Aorta (tissue), 5 donors: ENCODE measurements around the gene OBSCN. TPM values are rescaled to one million over a fixed set of nuclear protein-coding genes. Genes with fewer than 3 reads are reported as not detected.
A peak's percentile ranks its signal among the peaks of the same experiment; 100 is the strongest.
"Not testable (repeated sequence)": the region's sequence is repeated elsewhere in the genome, so short reads cannot be mapped to it uniquely, and the experiment has no call there.

Experiments
- ATAC-seq: fragments of 200-7000 bp; cut with Tn5 transposase; one replicate; pipeline ENCODE4 v1.9.1; 2022; ENCODE audit warnings: moderate library complexity; ENCODE audit not compliant: low FRiP score
- DNase-seq, 2 donors: peaks; one replicate each; pipeline ENCODE4 v3.0.0-alpha.2; 2020
- H3K27ac ChIP-seq, 2 donors: one replicate each; pipeline ENCODE4 v1.5.1; 2013; ENCODE audit warnings: low read length in 2 of 2, mild to moderate bottlenecking in 2 of 2, moderate library complexity in 2 of 2, control low read depth in 1 of 2, inconsistent platforms in 1 of 2, low read depth in 1 of 2
- H3K27me3 ChIP-seq, 2 donors: one replicate each; pipeline ENCODE4 v1.6.1; 2013; ENCODE audit warnings: control low read depth in 1 of 2, low read length in 1 of 2, mild to moderate bottlenecking in 1 of 2, moderate library complexity in 1 of 2; ENCODE audit not compliant: insufficient read depth in 2 of 2, control insufficient read depth in 1 of 2
- H3K36me3 ChIP-seq, 2 donors: one replicate each; pipeline ENCODE4 v1.6.1; 2013; ENCODE audit warnings: control low read depth in 1 of 2, low read length in 1 of 2, mild to moderate bottlenecking in 1 of 2; ENCODE audit not compliant: insufficient read depth in 2 of 2, control insufficient read depth in 1 of 2
- H3K4me1 ChIP-seq, 2 donors: one replicate each; pipeline ENCODE4 v1.6.1; 2013; ENCODE audit warnings: low read length in 2 of 2, control low read depth in 1 of 2, mild to moderate bottlenecking in 1 of 2, moderate library complexity in 1 of 2; ENCODE audit not compliant: insufficient read depth in 2 of 2, control insufficient read depth in 1 of 2
- H3K4me3 ChIP-seq, 2 donors: one replicate each; pipeline ENCODE4 v1.5.1; 2013; ENCODE audit warnings: low read length in 2 of 2, control low read depth in 1 of 2, mild to moderate bottlenecking in 1 of 2
- H3K9me3 ChIP-seq: one replicate; pipeline ENCODE4 v1.6.1; 2013; ENCODE audit warnings: mild to moderate bottlenecking, low read length; ENCODE audit not compliant: control insufficient read depth
- WGBS, 2 donors: extraction: QIAGEN DNeasy Blood & Tissue Kit; methylation state at CpG; one replicate each; pipeline ENCODE4 v1.1.7; 2013; 5-methylcytosine and 5-hydroxymethylcytosine counted together
- intact Hi-C, 2 donors: fragments of 100-400 bp; cut with DNase I; formaldehyde crosslinking; loops; one replicate each; pipeline versions ENCODE4 v1.14.2 to v1.15.0; 2022
- polyA plus RNA-seq, 2 donors: library from polyadenylated mRNA; stranded (reverse); fragments of 200-250 nt; gene quantifications; one replicate each; pipeline ENCODE4 v1.2.3, GENCODE V29; 2013
- total RNA-seq, 2 donors: library from RNA; stranded (reverse); fragmentation: NEBNext Ultra II Directional; extraction: Animal tissue kit (Norgen Biotek cat#: 25700); gene quantifications; one replicate each; pipeline ENCODE4 v1.2.1, GENCODE V29; 2021
- donor health status: healthy with polysubstance abuse.
- donor health status: Bipolar disorder and iron deficiency.
- donor health status: DM: no; HTN: no; CAD: no.
- donor health status: DM: no; HTN: no; CAD: no.
- donor health status: DM: yes; HTN: yes; CAD: no.

The OBSCN gene
- total and polyA plus RNA-seq, 4 donors, result 2.0 to 19.3 (median 6.4) TPM

- ATAC-seq, result no peak
- Histone ChIP-seq H3K4me1 (no peaks in the 10 kb centered on the region), H3K27ac (no peak overlapping the region), H3K27me3 (no peaks in the 10 kb centered on the region), H3K4me3 (no peak overlapping the region), H3K9me3 (no peaks in the 10 kb centered on the region), H3K36me3 (no peaks in the 10 kb centered on the region)
- intact Hi-C loops, result no loop called here
- 93% methylated on average over 7 of the region's 7 CpGs for WGBS, 2 donors
- peak in 1 of 2 donors; percentile 33 for DNase-seq
These were observed 26.7 kb upstream of the OBSCN start for GRCh38 chr1:228180959-228181644.

- H3K36me3 ChIP-seq, result no peaks in the 10 kb centered on the region
- intact Hi-C loops, result no loop called here
- no peaks in the 10 kb centered on the region for H3K4me1 ChIP-seq
- DNase-seq (peak in 1 of 2 donors; percentile 28), ATAC-seq (no peak)
- no peak overlapping the region for H3K27ac ChIP-seq
- no peak overlapping the region for H3K4me3 ChIP-seq
- no peaks in the 10 kb centered on the region for H3K27me3 ChIP-seq
- H3K9me3 ChIP-seq, result no peaks in the 10 kb centered on the region
- WGBS, 2 donors, result 57 to 61% methylated on average over 9 of the region's 9 CpGs
These were observed 26.2 kb upstream of the OBSCN start for GRCh38 chr1:228181645-228182034.

GRCh38 chr1:228182296-228183030 is 25.4 kb upstream of the OBSCN start:
- H3K27ac ChIP-seq, result no peak overlapping the region
- ATAC-seq (no peak), DNase-seq (peak in 1 of 2 donors; percentile 60)
- intact Hi-C loops, result no loop called here
- no peaks in the 10 kb centered on the region for H3K4me1 ChIP-seq
- no peaks in the 10 kb centered on the region for H3K36me3 ChIP-seq
- no peak overlapping the region for H3K4me3 ChIP-seq
- H3K9me3 ChIP-seq, result no peaks in the 10 kb centered on the region
- 94 to 95% methylated on average over 27 to 32 of the region's 32 CpGs for WGBS, 2 donors
- H3K27me3 ChIP-seq, result no peaks in the 10 kb centered on the region

GRCh38 chr1:228184152-228184551 is 23.7 kb upstream of the OBSCN start:
- no peaks in the 10 kb centered on the region for H3K9me3 ChIP-seq
- ATAC-seq, result no peak

GRCh38 chr1:228185641-228185965 is 22.2 kb upstream of the OBSCN start:
- intact Hi-C loops, result no loop called here
- WGBS, 2 donors, result 86% methylated on average over 11 of the region's 11 CpGs
- peak in 1 of 2 donors; percentile 49 for DNase-seq
- no peak overlapping the region for H3K27ac ChIP-seq
- no peaks in the 10 kb centered on the region for H3K27me3 ChIP-seq
- H3K4me3 ChIP-seq, result no peak overlapping the region
- no peak for ATAC-seq
- H3K9me3 ChIP-seq, result no peaks in the 10 kb centered on the region
- no peaks in the 10 kb centered on the region for H3K4me1 ChIP-seq
- H3K36me3 ChIP-seq, result no peaks in the 10 kb centered on the region

More at GRCh38 chr1:228184152-228184551, 23.7 kb upstream of the OBSCN start:
- Histone ChIP-seq H3K36me3 (no peaks in the 10 kb centered on the region), H3K4me1 (no peaks in the 10 kb centered on the region), H3K4me3 (no peak overlapping the region), H3K27ac (no peak overlapping the region), H3K27me3 (no peaks in the 10 kb centered on the region)
- intact Hi-C loops, result no loop called here
- DNase-seq, result peak in 1 of 2 donors; percentile 35
- 69 to 79% methylated on average over 7 of the region's 7 CpGs for WGBS, 2 donors

GRCh38 chr1:228188249-228188648 is 19.6 kb upstream of the OBSCN start:
- H3K36me3 ChIP-seq, H3K9me3 ChIP-seq, intact Hi-C loops, H3K4me1 ChIP-seq, ATAC-seq, H3K27me3 ChIP-seq, H3K27ac ChIP-seq, DNase-seq, H3K4me3 ChIP-seq: not testable (repeated sequence)
- WGBS, 2 donors, result 82 to 84% methylated on average over 2 of the region's 2 CpGs

- WGBS, 2 donors, result 82 to 89% methylated on average over 14 of the region's 14 CpGs
- DNase-seq, result peak in 1 of 2 donors; percentile 47
- Histone ChIP-seq H3K27ac (no peak overlapping the region), H3K27me3 (no peaks in the 10 kb centered on the region), H3K36me3 (no peaks in the 10 kb centered on the region), H3K9me3 (no peaks in the 10 kb centered on the region), H3K4me3 (no peak overlapping the region), H3K4me1 (no peaks in the 10 kb centered on the region)
- ATAC-seq, result no peak
- intact Hi-C loops, result no loop called here
These were observed 17.7 kb upstream of the OBSCN start for GRCh38 chr1:228190182-228190581.

GRCh38 chr1:228190778-228191177 is 17.1 kb upstream of the OBSCN start:
- peak in 1 of 2 donors; percentile 20 for DNase-seq
- no peak for ATAC-seq
- 90 to 95% methylated on average over 5 of the region's 5 CpGs for WGBS, 2 donors

GRCh38 chr1:228194436-228194835 is 13.4 kb upstream of the OBSCN start:
- ATAC-seq (no peak), DNase-seq (peak in 1 of 2 donors; percentile 34)
- H3K4me1 ChIP-seq, result no peaks in the 10 kb centered on the region
- no peak overlapping the region for H3K4me3 ChIP-seq
- peaks cover 2% of the 10 kb centered on the region for H3K9me3 ChIP-seq
- no peak overlapping the region for H3K27ac ChIP-seq
- H3K36me3 ChIP-seq, result no peaks in the 10 kb centered on the region
- intact Hi-C loops, result no loop called here
- 69 to 75% methylated on average over 3 of the region's 3 CpGs for WGBS, 2 donors
- no peaks in the 10 kb centered on the region for H3K27me3 ChIP-seq

More at GRCh38 chr1:228190778-228191177, 17.1 kb upstream of the OBSCN start:
- intact Hi-C loops, result no loop called here
- Histone ChIP-seq H3K4me1 (no peaks in the 10 kb centered on the region), H3K4me3 (no peak overlapping the region), H3K36me3 (no peaks in the 10 kb centered on the region), H3K9me3 (no peaks in the 10 kb centered on the region), H3K27me3 (no peaks in the 10 kb centered on the region), H3K27ac (no peak overlapping the region)
